Measurements from ENCODE around the gene NID2. TPM values are rescaled to one million over a fixed set of nuclear protein-coding genes. Genes with fewer than 3 reads are reported as not detected.

Gene NID2
- total and polyA plus RNA-seq, 2 of the 4 experiments (the other 2 are of a cell fraction): 101 to 303 TPM

DNA sequence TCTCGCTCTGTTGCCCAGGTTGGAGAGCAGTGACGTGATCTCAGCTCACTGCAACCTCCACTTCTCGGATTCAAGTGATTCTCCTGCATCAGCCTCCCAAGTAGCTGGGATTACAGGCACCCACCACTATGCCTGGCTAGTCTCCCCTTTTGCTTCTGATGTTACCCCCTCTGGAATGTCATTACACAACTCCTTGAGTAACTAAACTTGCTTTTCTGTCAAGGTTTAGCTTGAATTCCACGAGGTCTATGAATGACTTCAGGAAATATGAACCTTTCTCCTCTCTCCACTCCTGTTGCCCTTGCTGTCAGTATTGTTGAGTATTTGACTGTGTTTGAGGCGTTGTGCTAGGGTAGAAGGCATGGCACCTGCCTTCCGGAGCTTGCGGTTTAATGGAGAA, 96.3 kb downstream of the NID2 start:
- Histone ChIP-seq H3K27ac (ENCODE audit: insufficient read depth, low read length) (no peak overlapping the region), H3K18ac (ENCODE audit: low read depth, low read length) (no peak overlapping the region), H3K23ac (ENCODE audit: low read depth, low read length) (no peak overlapping the region), H3K79me1 (ENCODE audit: low read depth in 1 of 2, low read length in 2 of 2) (no peaks in the 10 kb centered on the region), H3K27me3 (ENCODE audit: control insufficient read depth, insufficient read depth, low read length) (no peaks in the 10 kb centered on the region), H2AFZ (replicated peaks; ENCODE audit: low read length, poor library complexity) (no peak overlapping the region), H4K8ac (ENCODE audit: low read depth in 2 of 2, low read length in 2 of 2) (no peak overlapping the region), H3K4me3 (ENCODE audit: insufficient read depth, low read depth, low read length) (no peak overlapping the region), H2AK9ac (replicated peaks; ENCODE audit: low read depth, low read length, poor library complexity) (no peak overlapping the region), H3K9ac (ENCODE audit: low read depth, low read length) (no peak overlapping the region), H3K4me1 (ENCODE audit: control insufficient read depth, insufficient read depth, low read length) (peaks cover 6% of the 10 kb centered on the region), H3K4ac (ENCODE audit: low read depth, low read length) (no peak overlapping the region), H2AK5ac (ENCODE audit: low read depth, low read length) (no peak overlapping the region; the same call in 1 of the 2 replicates), H2BK20ac (ENCODE audit: low read depth, low read length) (no peak overlapping the region), H4K91ac (ENCODE audit: insufficient read depth, low read depth, low read length) (no peak overlapping the region), H3K36me3 (ENCODE audit: control insufficient read depth, insufficient read depth, low read length) (no peaks in the 10 kb centered on the region), H3K9me3 (ENCODE audit: control insufficient read depth, insufficient read depth, low read length) (no peaks in the 10 kb centered on the region), H2BK120ac (ENCODE audit: low read depth, low read length) (no peak overlapping the region), H3K4me2 (ENCODE audit: low read depth, low read length) (no peak overlapping the region), H4K5ac (ENCODE audit: low read depth, low read length) (no peak overlapping the region), H3K56ac (ENCODE audit: extremely low read depth, insufficient read depth, low read length) (no peak overlapping the region), H4K20me1 (ENCODE audit: insufficient read depth, low read length) (no peaks in the 10 kb centered on the region), H2BK15ac (ENCODE audit: low read depth, low read length) (no peak overlapping the region), H3K14ac (replicated peaks; ENCODE audit: low read depth, low read length) (no peak overlapping the region), H2BK5ac (ENCODE audit: low read depth, low read length, poor library complexity, severe bottlenecking) (no peak overlapping the region), H3K9me1 (ENCODE audit: insufficient read depth, low read length) (peaks cover 7% of the 10 kb centered on the region)
- peak; percentile 26 for DNase-seq
- ChIA-PET POLR2A (ENCODE audit: unreplicated experiment) (interaction anchor here (0.7 kb wide), 1 partner anchor 60 kb away, joined by 3 read pairs; no protein-coding TSS in a partner anchor), CTCF (interaction anchor here (0.6 kb wide), 1 partner anchor 73 kb away, joined by 3 read pairs; no protein-coding TSS in a partner anchor)
- 85% methylated on average over 3 of the region's 7 CpGs; no CpG with 5 or more reads in 1 of the 2 experiments for WGBS, 2 experiments (ENCODE audit: extremely low coverage in 2 of 2, insufficient read length in 1 of 2)
- TF ChIP-seq, protein P1, sequence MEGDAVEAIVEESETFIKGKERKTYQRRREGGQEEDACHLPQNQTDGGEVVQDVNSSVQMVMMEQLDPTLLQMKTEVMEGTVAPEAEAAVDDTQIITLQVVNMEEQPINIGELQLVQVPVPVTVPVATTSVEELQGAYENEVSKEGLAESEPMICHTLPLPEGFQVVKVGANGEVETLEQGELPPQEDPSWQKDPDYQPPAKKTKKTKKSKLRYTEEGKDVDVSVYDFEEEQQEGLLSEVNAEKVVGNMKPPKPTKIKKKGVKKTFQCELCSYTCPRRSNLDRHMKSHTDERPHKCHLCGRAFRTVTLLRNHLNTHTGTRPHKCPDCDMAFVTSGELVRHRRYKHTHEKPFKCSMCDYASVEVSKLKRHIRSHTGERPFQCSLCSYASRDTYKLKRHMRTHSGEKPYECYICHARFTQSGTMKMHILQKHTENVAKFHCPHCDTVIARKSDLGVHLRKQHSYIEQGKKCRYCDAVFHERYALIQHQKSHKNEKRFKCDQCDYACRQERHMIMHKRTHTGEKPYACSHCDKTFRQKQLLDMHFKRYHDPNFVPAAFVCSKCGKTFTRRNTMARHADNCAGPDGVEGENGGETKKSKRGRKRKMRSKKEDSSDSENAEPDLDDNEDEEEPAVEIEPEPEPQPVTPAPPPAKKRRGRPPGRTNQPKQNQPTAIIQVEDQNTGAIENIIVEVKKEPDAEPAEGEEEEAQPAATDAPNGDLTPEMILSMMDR (conservative IDR thresholded peaks at IDR 0.05; ENCODE audit: low read depth, low read length): no peak
- TF ChIP-seq MXI1 (IDR thresholded peaks at IDR 0.05; ENCODE audit: borderline replicate concordance, low read depth, low read length) (no peak), SMC3 (IDR thresholded peaks at IDR 0.05; ENCODE audit: low read depth, low read length) (no peak), RAD21 (IDR thresholded peaks at IDR 0.05; ENCODE audit: low read length) (no peak), CEBPB (IDR thresholded peaks at IDR 0.05; ENCODE audit: low read depth, low read length) (no peak), CHD1 (IDR thresholded peaks at IDR 0.05; ENCODE audit: low read depth, low read length) (no peak)
- TF ChIP-seq, protein P2, sequence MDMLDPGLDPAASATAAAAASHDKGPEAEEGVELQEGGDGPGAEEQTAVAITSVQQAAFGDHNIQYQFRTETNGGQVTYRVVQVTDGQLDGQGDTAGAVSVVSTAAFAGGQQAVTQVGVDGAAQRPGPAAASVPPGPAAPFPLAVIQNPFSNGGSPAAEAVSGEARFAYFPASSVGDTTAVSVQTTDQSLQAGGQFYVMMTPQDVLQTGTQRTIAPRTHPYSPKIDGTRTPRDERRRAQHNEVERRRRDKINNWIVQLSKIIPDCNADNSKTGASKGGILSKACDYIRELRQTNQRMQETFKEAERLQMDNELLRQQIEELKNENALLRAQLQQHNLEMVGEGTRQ (IDR thresholded peaks at IDR 0.05; ENCODE audit: low read depth, low read length): no peak
- in situ Hi-C loops (cut with MboI; ENCODE audit: low sequenced_read_pairs): loop anchor here (10.0 kb wide), 1 partner anchor 188 kb away; no protein-coding TSS in a partner anchor
- dilution Hi-C loops (cut with HindIII; ENCODE audit: low sequenced_read_pairs, unreplicated experiment): no loop called here
- ATAC-seq (ENCODE audit: low read depth): peak; percentile 37
- BruUV-seq (replicated peaks): no TSS peak
- intact Hi-C loops (cut with micrococcal nuclease): no loop called here
